Measurements from ENCODE around the gene ASPDH. TPM values are rescaled to one million over a fixed set of nuclear protein-coding genes. Genes with fewer than 3 reads are reported as not detected.

The ASPDH gene
- polyA plus RNA-seq, 3 donors: not detected

DNA sequence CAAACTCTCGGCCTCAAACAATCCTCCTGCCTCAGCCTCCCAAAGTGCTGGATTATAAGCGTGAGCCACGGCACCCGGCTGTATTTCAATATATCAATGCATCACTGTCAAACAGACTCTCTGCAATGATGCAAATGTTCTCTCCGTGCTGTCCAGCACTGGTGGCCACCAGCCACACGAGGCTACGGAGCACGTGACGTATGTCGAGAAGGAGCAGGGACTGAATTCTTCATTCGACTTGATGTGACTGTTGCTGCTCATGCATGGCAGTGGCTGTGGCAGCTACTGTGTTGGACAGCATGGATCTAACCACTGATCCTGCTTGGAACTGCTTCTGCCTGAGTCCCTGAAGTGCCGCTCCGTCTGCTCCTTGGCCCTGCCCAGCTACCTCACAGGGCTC, 44.7 kb upstream of the ASPDH start:
- peaks cover 26 to 55% (median 45%) of the 10 kb centered on the region in 3 donors for H3K27me3 Mint-ChIP-seq (ENCODE audit: low read depth in 3 of 3)
- peaks cover 0 to 29% of the 10 kb centered on the region in 2 donors for H3K27me3 ChIP-seq (ENCODE audit: control insufficient read depth in 2 of 2, insufficient read depth in 2 of 2, low read length in 2 of 2)
- H3K4me3 Mint-ChIP-seq: no peak overlapping the region

DNA sequence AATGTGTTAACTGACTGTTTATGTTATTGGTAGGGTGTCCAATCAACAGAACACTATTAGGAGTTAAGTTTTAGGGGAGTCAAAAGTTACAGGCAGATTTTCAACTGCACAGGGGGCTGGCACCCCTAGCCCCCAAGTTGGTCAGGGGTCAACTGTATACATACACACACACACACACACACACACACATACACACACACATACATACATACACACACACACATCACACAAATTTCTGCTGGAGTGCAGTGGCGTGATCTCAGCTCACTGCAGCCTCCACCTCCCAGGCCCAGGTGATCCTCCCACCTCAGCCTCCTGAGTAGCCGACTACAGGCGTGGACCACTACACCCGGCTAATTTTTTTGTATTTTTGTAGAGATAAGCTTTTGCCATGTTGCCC, 44.3 kb upstream of the ASPDH start:
- no peak for TF ChIP-seq CTCF (IDR thresholded peaks at IDR 0.05)
- Histone ChIP-seq H3K27me3 (ENCODE audit: control insufficient read depth in 2 of 2, insufficient read depth in 2 of 2, low read length in 2 of 2) (peaks cover 0 to 29% of the 10 kb centered on the region in 2 donors), H3K36me3 (replicated peaks in 1 of 2; ENCODE audit: control insufficient read depth in 1 of 2, insufficient read depth in 2 of 2, low read length in 2 of 2) (no peaks in the 10 kb centered on the region), H3K4me2 (replicated peaks; ENCODE audit: extremely low read depth, low read length, poor library complexity, severe bottlenecking) (no peak overlapping the region), H3K9ac (ENCODE audit: insufficient read depth, low read length, poor library complexity, severe bottlenecking) (no peak overlapping the region), H2AFZ (ENCODE audit: insufficient read depth, low read depth, low read length, poor library complexity, severe bottlenecking) (no peak overlapping the region), H4K20me1 (ENCODE audit: insufficient read depth, low read length) (no peaks in the 10 kb centered on the region), H3K27ac (ENCODE audit: low read depth in 1 of 2, low read length in 2 of 2) (no peak overlapping the region), H3K4me1 (ENCODE audit: control insufficient read depth in 1 of 2, insufficient read depth in 2 of 2, low read length in 2 of 2) (peaks cover 6 to 9% of the 10 kb centered on the region in 2 donors), H3K79me2 (ENCODE audit: insufficient read depth, low read length) (no peaks in the 10 kb centered on the region), H3K4me3 (replicated peaks in 1 of 3; ENCODE audit: low read depth in 2 of 3, low read length in 3 of 3) (no peak overlapping the region), H3K9me3 (replicated peaks in 1 of 2; ENCODE audit: control insufficient read depth in 1 of 2, insufficient read depth in 1 of 2, low read length in 2 of 2) (no peaks in the 10 kb centered on the region)
- H3K4me1 Mint-ChIP-seq: peaks cover 7% of the 10 kb centered on the region
- H3K4me3 Mint-ChIP-seq: no peak overlapping the region
- H3K36me3 Mint-ChIP-seq: no peaks in the 10 kb centered on the region
- H3K27ac Mint-ChIP-seq: no peak overlapping the region
- H3K9me3 Mint-ChIP-seq: peaks cover 0 to 8% (median 3%) of the 10 kb centered on the region in 7 donors
- peaks cover 27 to 56% (median 49%) of the 10 kb centered on the region in 3 donors for H3K27me3 Mint-ChIP-seq (ENCODE audit: low read depth in 3 of 3)
- no peak for DNase-seq
- no CpG with 5 or more reads among the region's 4 CpGs for WGBS (ENCODE audit: insufficient coverage)
- intact Hi-C loops (cut with micrococcal nuclease): loop anchor here in 1 of 2 donors (5.0 kb wide), 1 partner anchor 201 kb away; no protein-coding TSS in a partner anchor

More for the DNA sequence above, 44.7 kb upstream of the ASPDH start:
- WGBS (ENCODE audit: insufficient coverage): 98% methylated on average over 13 of the region's 13 CpGs
- Histone ChIP-seq H3K4me1 (ENCODE audit: control insufficient read depth in 1 of 2, insufficient read depth in 2 of 2, low read length in 2 of 2) (peaks cover 6 to 9% of the 10 kb centered on the region in 2 donors), H3K4me3 (replicated peaks in 1 of 3; ENCODE audit: low read depth in 2 of 3, low read length in 3 of 3) (no peak overlapping the region), H3K36me3 (replicated peaks in 1 of 2; ENCODE audit: control insufficient read depth in 1 of 2, insufficient read depth in 2 of 2, low read length in 2 of 2) (no peaks in the 10 kb centered on the region), H3K79me2 (ENCODE audit: insufficient read depth, low read length) (no peaks in the 10 kb centered on the region), H2AFZ (ENCODE audit: insufficient read depth, low read depth, low read length, poor library complexity, severe bottlenecking) (no peak overlapping the region), H3K9me3 (replicated peaks in 1 of 2; ENCODE audit: control insufficient read depth in 1 of 2, insufficient read depth in 1 of 2, low read length in 2 of 2) (no peaks in the 10 kb centered on the region), H4K20me1 (ENCODE audit: insufficient read depth, low read length) (no peaks in the 10 kb centered on the region), H3K27ac (ENCODE audit: low read depth in 1 of 2, low read length in 2 of 2) (no peak overlapping the region), H3K9ac (ENCODE audit: insufficient read depth, low read length, poor library complexity, severe bottlenecking) (no peak overlapping the region), H3K4me2 (replicated peaks; ENCODE audit: extremely low read depth, low read length, poor library complexity, severe bottlenecking) (no peak overlapping the region)
- Mint-ChIP-seq H3K9me3 (peaks cover 0 to 3% (median 2%) of the 10 kb centered on the region in 7 donors), H3K36me3 (no peaks in the 10 kb centered on the region), H3K27ac (no peak overlapping the region), H3K4me1 (peaks cover 7% of the 10 kb centered on the region)
- no peak for DNase-seq
- TF ChIP-seq CTCF (IDR thresholded peaks at IDR 0.05): no peak
- intact Hi-C loops (cut with micrococcal nuclease): loop anchor here in 1 of 2 donors (5.0 kb wide), 1 partner anchor 201 kb away; no protein-coding TSS in a partner anchor
